Transverse colon (tissue), 4 donors: ENCODE data around the gene ZNF516. TPM values are rescaled to one million over a fixed set of nuclear protein-coding genes. Genes with fewer than 3 reads are reported as not detected.

Source experiments
- DNase-seq: peaks from one replicate; pipeline ENCODE4 v3.0.0-alpha.2; 2019
- H3K27ac ChIP-seq, 4 donors: fragments of 200-600 bp; sonication (generic); 2 replicates each; pipeline ENCODE4 v1.5.1; 2016 to 2018; ENCODE audit warnings: inconsistent platforms in 4 of 4
- H3K27me3 ChIP-seq: fragments of 200-600 bp; sonication (generic); 2 replicates; pipeline ENCODE4 v1.5.1; 2017; ENCODE audit warnings: inconsistent platforms
- H3K36me3 ChIP-seq, 4 donors: fragments of 200-600 bp; sonication (generic); 2 replicates each; pipeline ENCODE4 v1.5.1; 2017 to 2019; ENCODE audit warnings: inconsistent platforms in 4 of 4
- H3K4me1 ChIP-seq, 4 donors: fragments of 200-600 bp; sonication (generic); 2 replicates each; pipeline ENCODE4 v1.5.1; 2017 to 2020; ENCODE audit warnings: inconsistent platforms in 4 of 4
- H3K4me3 ChIP-seq, 4 donors: fragments of 200-600 bp; sonication (generic); 1 replicate in 1 of 4; 2 replicates in 3 of 4; pipeline versions ENCODE4 v1.5.1 to v1.6.1; 2017 to 2019; ENCODE audit warnings: inconsistent platforms in 4 of 4
- H3K9me3 ChIP-seq, 2 donors: fragments of 200-600 bp; sonication (generic); 2 replicates each; pipeline ENCODE4 v1.5.1; 2017 to 2019; ENCODE audit warnings: inconsistent platforms in 2 of 2
- CTCF ChIP-seq, 5 experiments: fragments of 200-600 bp in 3 of 5; fragments of 450-650 bp in 2 of 5; sonication (generic) in 3 of 5; IDR thresholded peaks; 1 replicate in 2 of 5; 2 replicates in 3 of 5; pipeline ENCODE4 v1.5.1; 2016 to 2017; ENCODE audit warnings: antibody characterized with exemption in 5 of 5, inconsistent platforms in 3 of 5, mild to moderate bottlenecking in 2 of 5, moderate library complexity in 1 of 5
- EP300 ChIP-seq: sonication (generic); formaldehyde crosslinking; IDR thresholded peaks from one replicate; pipeline ENCODE4 v1.6.1; 2017; ENCODE audit warnings: antibody characterized with exemption, low read depth
- POLR2A ChIP-seq: fragments of 450-650 bp; IDR thresholded peaks from one replicate; pipeline ENCODE4 v1.6.1; 2016; ENCODE audit warnings: antibody characterized with exemption, mild to moderate bottlenecking, moderate library complexity
- POLR2AphosphoS5 ChIP-seq, 3 donors: sonication (generic); formaldehyde crosslinking; IDR thresholded peaks; one replicate each; pipeline ENCODE4 v1.6.1; 2016; ENCODE audit warnings: antibody characterized with exemption in 3 of 3
- WGBS, 2 donors: methylation state at CpG; one replicate each; pipeline ENCODE4 v1.1.5; 2018; ENCODE audit warnings: low coverage in 1 of 2; 5-methylcytosine and 5-hydroxymethylcytosine counted together
- in situ Hi-C, 4 donors: fragments of 200-750 bp; cut with MboI; loops; one replicate each; pipeline versions ENCODE4 v1.15.0 to v1.15.1; 2017; ENCODE audit warnings: low sequenced_read_pairs in 3 of 4, low pct_ligation_motif_present in 1 of 4, low pct_unique_long_range_greater_than_20kb in 1 of 4
- intact Hi-C: fragments of 100-400 bp; cut with DNase I; formaldehyde crosslinking; loops from one replicate; pipeline ENCODE4 v1.15.1; 2023; ENCODE audit warnings: low total_unique reads
- total RNA-seq, 4 donors: library from RNA; depleted of rRNA; stranded (reverse); fragments of >200 nt; gene quantifications; one replicate each; pipeline ENCODE4 v1.1.0, GENCODE V29; 2016

Gene ZNF516
- total RNA-seq, 4 donors from 2014 or later, result 19.4 to 37.8 (median 26.7) TPM

- no peak for DNase-seq
- WGBS, 2 donors, result 86 to 88% methylated on average over 12 to 15 of the region's 15 CpGs
These were observed 11.9 kb downstream of the ZNF516 start for GRCh38 chr18:76482971-76483691.

GRCh38 chr18:76482267-76482666, 12.8 kb downstream of the ZNF516 start:
- TF ChIP-seq POLR2A (no peak), CTCF (IDR thresholded peaks at IDR 0.05) (no peak), EP300 (no peak), POLR2AphosphoS5 (IDR thresholded peaks at IDR 0.05) (no peak)
- no peak for DNase-seq
- WGBS, 2 donors, result 95 to 99% methylated on average over 8 to 13 of the region's 13 CpGs
- H3K9me3 ChIP-seq, result no peaks in the 10 kb centered on the region
- no peak overlapping the region for H3K27ac ChIP-seq
- in situ Hi-C loops, result no loop called here
- no peak overlapping the region for H3K4me3 ChIP-seq
- H3K4me1 ChIP-seq, result peaks cover 0 to 37% (median 5%) of the 10 kb centered on the region in 4 donors
- intact Hi-C loops, result no loop called here
- H3K36me3 ChIP-seq, result no peaks in the 10 kb centered on the region
- H3K27me3 ChIP-seq, result no peaks in the 10 kb centered on the region

More at GRCh38 chr18:76482971-76483691, 11.9 kb downstream of the ZNF516 start:
- intact Hi-C loops (no loop called here), in situ Hi-C loops (no loop called here)
- H3K27me3 ChIP-seq, result no peaks in the 10 kb centered on the region
- no peak overlapping the region for H3K27ac ChIP-seq
- H3K4me3 ChIP-seq, result no peak overlapping the region
- TF ChIP-seq CTCF (IDR thresholded peaks at IDR 0.05) (no peak), POLR2A (no peak), POLR2AphosphoS5 (IDR thresholded peaks at IDR 0.05) (no peak)
- H3K9me3 ChIP-seq, result no peaks in the 10 kb centered on the region
- no peaks in the 10 kb centered on the region for H3K36me3 ChIP-seq
- H3K4me1 ChIP-seq, result peaks cover 0 to 37% (median 5%) of the 10 kb centered on the region in 4 donors

- H3K27ac ChIP-seq, result no peak overlapping the region
- intact Hi-C loops (no loop called here), in situ Hi-C loops (no loop called here)
- no peak for DNase-seq
- WGBS, 2 donors, result 72 to 100% methylated on average over 1 to 3 of the region's 3 CpGs
- no peaks in the 10 kb centered on the region for H3K27me3 ChIP-seq
- H3K36me3 ChIP-seq, result no peaks in the 10 kb centered on the region
- H3K9me3 ChIP-seq, result no peaks in the 10 kb centered on the region
- H3K4me1 ChIP-seq, result peaks cover 0 to 40% (median 9%) of the 10 kb centered on the region in 4 donors
- no peak for TF ChIP-seq POLR2AphosphoS5 (IDR thresholded peaks at IDR 0.05)
- no peak for TF ChIP-seq EP300
- TF ChIP-seq CTCF (IDR thresholded peaks at IDR 0.05), result no peak
- TF ChIP-seq POLR2A, result no peak
- no peak overlapping the region for H3K4me3 ChIP-seq
These were observed 14.1 kb downstream of the ZNF516 start for GRCh38 chr18:76480913-76481312.

- no peaks in the 10 kb centered on the region for H3K27me3 ChIP-seq
- TF ChIP-seq POLR2AphosphoS5 (IDR thresholded peaks at IDR 0.05) (no peak), CTCF (IDR thresholded peaks at IDR 0.05) (no peak), POLR2A (no peak), EP300 (no peak)
- no peak overlapping the region for H3K27ac ChIP-seq
- intact Hi-C loops (no loop called here), in situ Hi-C loops (no loop called here)
- H3K9me3 ChIP-seq, result no peaks in the 10 kb centered on the region
- no peak overlapping the region for H3K4me3 ChIP-seq
- H3K36me3 ChIP-seq, result no peaks in the 10 kb centered on the region
- 77 to 89% methylated on average over 7 to 12 of the region's 13 CpGs for WGBS, 2 donors
- no peak for DNase-seq
- H3K4me1 ChIP-seq, result peaks cover 0 to 49% (median 9%) of the 10 kb centered on the region in 4 donors
These were observed 15.4 kb downstream of the ZNF516 start for GRCh38 chr18:76479351-76480238.
